ENCODE measurements around the gene NGFR.

NGFR gene

GRCh38 chr17:49554694-49555494 is 59.8 kb downstream of the NGFR start:
- no peak for DNase-seq (ENCODE audit: low read depth)
- no peak for TF ChIP-seq CTCF (IDR thresholded peaks at IDR 0.05; ENCODE audit: low read depth, low read length, missing control alignments)
- in situ Hi-C loops (cut with HindIII; ENCODE audit: low sequenced_read_pairs), result no loop called here
- H3K4me3 ChIP-seq (ENCODE audit: low read depth, low read length), result no peak overlapping the region

GRCh38 chr17:49555495-49556222 is 60.6 kb downstream of the NGFR start:
- no peak overlapping the region for H3K4me3 ChIP-seq (ENCODE audit: low read depth, low read length)
- no peak for TF ChIP-seq CTCF (IDR thresholded peaks at IDR 0.05; ENCODE audit: low read depth, low read length, missing control alignments)
- DNase-seq (ENCODE audit: low read depth), result no peak
- in situ Hi-C loops (cut with HindIII; ENCODE audit: low sequenced_read_pairs), result no loop called here

DNA sequence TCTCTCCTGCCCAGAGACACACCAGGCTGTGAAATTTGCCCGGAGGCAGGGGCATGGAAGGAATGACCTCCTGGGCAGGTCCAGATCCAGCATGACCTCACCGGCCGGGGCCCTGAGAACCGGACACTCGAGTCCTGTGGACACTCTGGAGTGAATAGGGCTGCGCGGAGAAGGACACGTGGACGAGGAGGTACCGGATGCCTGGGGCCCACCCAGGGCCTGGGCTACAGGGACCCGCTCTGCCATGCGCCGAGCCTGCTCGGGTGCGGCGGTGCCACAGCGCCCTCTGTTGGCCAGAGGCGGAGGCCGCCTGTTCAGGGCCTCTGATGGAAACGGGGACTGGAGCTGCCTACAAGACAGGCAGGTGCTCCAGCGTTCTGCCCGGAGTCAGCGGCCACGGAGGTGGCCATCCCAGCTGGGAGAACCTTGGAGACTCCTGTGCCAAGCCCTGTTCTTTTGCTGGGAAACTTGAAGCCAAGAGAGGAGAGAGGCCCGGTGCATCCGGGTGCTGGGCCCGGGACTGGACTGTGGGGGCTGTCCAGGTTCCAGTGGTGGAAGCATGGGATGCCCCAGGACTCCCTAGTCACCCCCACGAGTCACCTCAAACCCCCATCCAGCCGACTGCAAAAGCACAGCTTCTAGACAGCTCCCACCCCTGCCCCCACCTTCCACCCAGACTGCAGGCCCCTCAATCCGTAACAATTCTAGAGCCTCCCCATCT is 61.3 kb downstream of the NGFR start:
- DNase-seq (ENCODE audit: low read depth), result peak; percentile 31
- no peak overlapping the region for H3K4me3 ChIP-seq (ENCODE audit: low read depth, low read length)
- in situ Hi-C loops (cut with HindIII; ENCODE audit: low sequenced_read_pairs), result no loop called here
- peak; percentile 95 for TF ChIP-seq CTCF (IDR thresholded peaks at IDR 0.05; ENCODE audit: low read depth, low read length, missing control alignments)

DNA sequence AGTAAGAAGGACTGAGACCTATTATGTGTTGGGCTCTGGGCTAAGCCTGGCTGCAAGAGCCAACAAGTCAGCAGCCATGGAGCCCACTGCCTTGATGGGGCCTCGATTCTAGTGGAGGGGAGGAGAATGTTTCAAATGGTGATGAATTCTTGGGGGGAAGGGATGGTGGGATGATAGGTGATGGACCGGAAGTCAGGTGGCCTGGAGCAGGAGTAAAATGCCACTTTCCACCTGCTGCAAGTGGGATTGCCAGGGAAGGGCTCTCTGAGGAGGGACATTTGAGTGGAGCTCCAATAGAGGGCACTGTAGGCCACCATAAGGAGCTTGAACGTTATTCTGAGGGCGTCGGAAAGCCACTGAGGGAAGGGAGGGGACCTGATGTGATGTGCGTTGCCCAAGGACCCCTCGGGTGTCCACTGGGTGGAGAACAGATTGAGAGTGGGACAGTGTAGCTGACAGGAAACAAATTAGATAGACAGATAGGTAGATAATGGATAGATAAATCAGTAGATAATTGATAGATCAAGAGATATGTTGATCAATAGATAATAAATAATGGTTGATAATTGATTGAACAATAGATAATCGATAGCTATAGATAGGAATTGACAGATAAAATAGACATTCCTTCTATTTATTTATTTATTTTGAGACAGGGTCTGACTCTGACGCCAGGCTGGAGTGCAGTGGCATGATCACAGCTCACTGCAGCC is 62.4 kb downstream of the NGFR start:
- in situ Hi-C loops (cut with HindIII; ENCODE audit: low sequenced_read_pairs), result no loop called here
- TF ChIP-seq CTCF (IDR thresholded peaks at IDR 0.05; ENCODE audit: low read depth, low read length, missing control alignments), result peak; percentile 76
- DNase-seq (ENCODE audit: low read depth), result peak; percentile 23
- H3K4me3 ChIP-seq (ENCODE audit: low read depth, low read length), result no peak overlapping the region
